Transverse colon (tissue), 4 donors: ENCODE measurements around the gene ROBO1. TPM values are rescaled to one million over a fixed set of nuclear protein-coding genes. Genes with fewer than 3 reads are reported as not detected.
"Not testable (repeated sequence)": the region's sequence is repeated elsewhere in the genome, so short reads cannot be mapped to it uniquely, and the experiment has no call there.

Experiments
- DNase-seq: peaks from one replicate; pipeline ENCODE4 v3.0.0-alpha.2; 2019
- H3K27ac ChIP-seq, 4 donors: fragments of 200-600 bp; sonication (generic); 2 replicates each; pipeline ENCODE4 v1.5.1; 2016 to 2018; ENCODE audit warnings: inconsistent platforms in 4 of 4
- H3K27me3 ChIP-seq: fragments of 200-600 bp; sonication (generic); 2 replicates; pipeline ENCODE4 v1.5.1; 2017; ENCODE audit warnings: inconsistent platforms
- H3K36me3 ChIP-seq, 4 donors: fragments of 200-600 bp; sonication (generic); 2 replicates each; pipeline ENCODE4 v1.5.1; 2017 to 2019; ENCODE audit warnings: inconsistent platforms in 4 of 4
- H3K4me1 ChIP-seq, 4 donors: fragments of 200-600 bp; sonication (generic); 2 replicates each; pipeline ENCODE4 v1.5.1; 2017 to 2020; ENCODE audit warnings: inconsistent platforms in 4 of 4
- H3K4me3 ChIP-seq, 4 donors: fragments of 200-600 bp; sonication (generic); 1 replicate in 1 of 4; 2 replicates in 3 of 4; pipeline versions ENCODE4 v1.5.1 to v1.6.1; 2017 to 2019; ENCODE audit warnings: inconsistent platforms in 4 of 4
- H3K9me3 ChIP-seq, 2 donors: fragments of 200-600 bp; sonication (generic); 2 replicates each; pipeline ENCODE4 v1.5.1; 2017 to 2019; ENCODE audit warnings: inconsistent platforms in 2 of 2
- EP300 ChIP-seq: sonication (generic); formaldehyde crosslinking; IDR thresholded peaks from one replicate; pipeline ENCODE4 v1.6.1; 2017; ENCODE audit warnings: antibody characterized with exemption, low read depth
- POLR2A ChIP-seq: fragments of 450-650 bp; IDR thresholded peaks from one replicate; pipeline ENCODE4 v1.6.1; 2016; ENCODE audit warnings: antibody characterized with exemption, mild to moderate bottlenecking, moderate library complexity
- POLR2AphosphoS5 ChIP-seq, 3 donors: sonication (generic); formaldehyde crosslinking; IDR thresholded peaks; one replicate each; pipeline ENCODE4 v1.6.1; 2016; ENCODE audit warnings: antibody characterized with exemption in 3 of 3
- WGBS, 2 donors: methylation state at CpG; one replicate each; pipeline ENCODE4 v1.1.5; 2018; ENCODE audit warnings: low coverage in 1 of 2; 5-methylcytosine and 5-hydroxymethylcytosine counted together
- in situ Hi-C, 4 donors: fragments of 200-750 bp; cut with MboI; loops; one replicate each; pipeline versions ENCODE4 v1.15.0 to v1.15.1; 2017; ENCODE audit warnings: low sequenced_read_pairs in 3 of 4, low pct_ligation_motif_present in 1 of 4, low pct_unique_long_range_greater_than_20kb in 1 of 4
- intact Hi-C: fragments of 100-400 bp; cut with DNase I; formaldehyde crosslinking; loops from one replicate; pipeline ENCODE4 v1.15.1; 2023; ENCODE audit warnings: low total_unique reads
- total RNA-seq, 4 donors: library from RNA; depleted of rRNA; stranded (reverse); fragments of >200 nt; gene quantifications; one replicate each; pipeline ENCODE4 v1.1.0, GENCODE V29; 2016
- TF ChIP-seq, protein P1 (sequence below), 5 experiments: fragments of 200-600 bp in 3 of 5; fragments of 450-650 bp in 2 of 5; sonication (generic) in 3 of 5; IDR thresholded peaks; 1 replicate in 2 of 5; 2 replicates in 3 of 5; pipeline ENCODE4 v1.5.1; 2016 to 2017; ENCODE audit warnings: antibody characterized with exemption in 5 of 5, inconsistent platforms in 3 of 5, mild to moderate bottlenecking in 2 of 5, moderate library complexity in 1 of 5

Gene ROBO1
- total RNA-seq, 4 donors from 2014 or later = 7.6 to 68.7 (median 9.1) TPM

- Histone ChIP-seq H3K9me3 (no peaks in the 10 kb centered on the region), H3K4me3 (no peak overlapping the region), H3K27ac (no peak overlapping the region), H3K36me3 (no peaks in the 10 kb centered on the region), H3K27me3 (no peaks in the 10 kb centered on the region), H3K4me1 (no peaks in the 10 kb centered on the region)
- no peak for TF ChIP-seq POLR2A
- no peak for TF ChIP-seq POLR2AphosphoS5 (IDR thresholded peaks at IDR 0.05)
- no peak for TF ChIP-seq EP300
- TF ChIP-seq, protein P1, sequence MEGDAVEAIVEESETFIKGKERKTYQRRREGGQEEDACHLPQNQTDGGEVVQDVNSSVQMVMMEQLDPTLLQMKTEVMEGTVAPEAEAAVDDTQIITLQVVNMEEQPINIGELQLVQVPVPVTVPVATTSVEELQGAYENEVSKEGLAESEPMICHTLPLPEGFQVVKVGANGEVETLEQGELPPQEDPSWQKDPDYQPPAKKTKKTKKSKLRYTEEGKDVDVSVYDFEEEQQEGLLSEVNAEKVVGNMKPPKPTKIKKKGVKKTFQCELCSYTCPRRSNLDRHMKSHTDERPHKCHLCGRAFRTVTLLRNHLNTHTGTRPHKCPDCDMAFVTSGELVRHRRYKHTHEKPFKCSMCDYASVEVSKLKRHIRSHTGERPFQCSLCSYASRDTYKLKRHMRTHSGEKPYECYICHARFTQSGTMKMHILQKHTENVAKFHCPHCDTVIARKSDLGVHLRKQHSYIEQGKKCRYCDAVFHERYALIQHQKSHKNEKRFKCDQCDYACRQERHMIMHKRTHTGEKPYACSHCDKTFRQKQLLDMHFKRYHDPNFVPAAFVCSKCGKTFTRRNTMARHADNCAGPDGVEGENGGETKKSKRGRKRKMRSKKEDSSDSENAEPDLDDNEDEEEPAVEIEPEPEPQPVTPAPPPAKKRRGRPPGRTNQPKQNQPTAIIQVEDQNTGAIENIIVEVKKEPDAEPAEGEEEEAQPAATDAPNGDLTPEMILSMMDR (IDR thresholded peaks at IDR 0.05) = no peak
- WGBS, 2 donors = 82 to 86% methylated on average over 3 of the region's 3 CpGs
- intact Hi-C loops (no loop called here), in situ Hi-C loops (no loop called here)
- no peak for DNase-seq
Observed at GRCh38 chr3:79326642-79327041, 441.2 kb downstream of the ROBO1 start.

DNA sequence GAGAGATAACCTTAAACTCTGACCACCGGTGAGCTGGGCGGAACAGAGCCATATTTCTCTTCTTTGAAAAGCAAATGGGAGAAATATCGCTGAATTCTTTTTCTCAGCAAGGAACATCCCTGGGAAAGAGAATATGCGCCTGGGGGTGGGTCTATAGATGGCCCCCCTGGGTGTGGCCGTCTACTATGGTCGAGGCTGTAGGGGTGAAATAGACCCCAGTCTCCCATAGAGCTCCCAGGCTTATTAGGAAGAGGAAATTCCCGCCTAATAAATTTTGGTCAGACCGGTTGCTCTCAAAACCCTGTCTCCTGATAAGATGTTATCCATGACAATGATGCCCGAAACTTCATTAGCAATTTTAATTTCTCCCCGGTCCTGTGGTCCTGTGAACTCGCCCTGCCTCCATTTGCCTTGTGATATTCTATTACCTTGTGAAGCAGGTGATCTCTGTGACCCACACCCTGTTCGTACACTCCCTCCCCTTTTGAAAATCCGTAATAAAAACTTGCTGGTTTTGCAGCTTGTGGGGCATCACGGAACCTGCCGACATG lies 441.9 kb downstream of the ROBO1 start:
- H3K4me3 ChIP-seq, H3K27me3 ChIP-seq, H3K27ac ChIP-seq, H3K9me3 ChIP-seq, in situ Hi-C loops, H3K36me3 ChIP-seq, intact Hi-C loops, DNase-seq, H3K4me1 ChIP-seq: not testable (repeated sequence)
- WGBS, 2 donors = 77 to 82% methylated on average over 15 of the region's 15 CpGs

DNA sequence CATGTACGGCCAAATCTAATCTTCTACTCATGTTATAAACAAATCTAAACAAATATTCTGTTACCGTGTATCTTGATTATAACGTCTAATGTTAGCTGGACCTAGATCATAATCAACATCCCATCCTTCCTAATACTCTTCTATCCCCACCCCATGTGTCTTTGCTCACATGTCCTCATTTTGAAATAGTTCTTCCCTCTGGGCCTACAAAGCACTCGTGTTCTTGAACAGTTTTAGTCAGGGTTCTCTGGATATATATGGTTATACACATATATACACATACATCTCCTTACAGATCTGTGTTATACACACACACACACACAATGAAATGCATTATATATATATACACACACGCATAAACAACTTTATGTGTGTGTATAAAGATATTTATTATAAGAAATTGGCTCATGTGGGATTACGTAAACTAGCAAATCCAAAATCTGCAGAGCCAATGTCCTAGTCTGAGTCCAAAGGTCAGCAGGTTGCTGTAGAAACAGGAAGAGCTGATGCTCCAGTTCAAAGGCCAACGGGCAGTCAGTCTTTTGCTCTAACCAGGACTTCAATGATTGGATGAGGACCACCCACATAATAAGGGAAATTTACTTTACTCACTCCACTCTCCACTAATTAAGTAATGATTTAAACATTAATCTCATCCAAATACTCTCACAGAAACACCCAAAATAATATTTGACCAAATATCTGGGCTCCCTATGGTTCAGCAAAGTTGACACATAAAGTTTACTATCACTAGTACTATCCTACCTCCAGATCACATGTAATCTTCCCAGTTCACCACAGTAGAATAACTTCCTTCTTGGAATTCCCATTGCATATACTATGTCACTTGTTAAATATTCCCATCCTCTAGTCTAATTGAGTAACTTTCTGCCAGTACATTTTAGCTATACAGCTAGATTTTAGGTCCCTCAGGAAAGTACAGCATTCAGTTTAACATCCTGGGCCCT lies 450.0 kb downstream of the ROBO1 start:
- Histone ChIP-seq H3K27me3 (no peaks in the 10 kb centered on the region), H3K27ac (no peak overlapping the region), H3K36me3 (no peaks in the 10 kb centered on the region), H3K9me3 (no peaks in the 10 kb centered on the region), H3K4me3 (no peak overlapping the region), H3K4me1 (no peaks in the 10 kb centered on the region)
- in situ Hi-C loops = no loop called here
- 67 to 73% methylated on average over 7 of the region's 7 CpGs for WGBS, 2 donors
- intact Hi-C loops = no loop called here
- TF ChIP-seq EP300 = no peak
- no peak for TF ChIP-seq POLR2AphosphoS5 (IDR thresholded peaks at IDR 0.05)
- TF ChIP-seq, protein P1 (IDR thresholded peaks at IDR 0.05) = no peak
- TF ChIP-seq POLR2A = no peak
- no peak for DNase-seq

- Histone ChIP-seq H3K27ac (no peak overlapping the region), H3K9me3 (no peaks in the 10 kb centered on the region), H3K4me1 (no peaks in the 10 kb centered on the region), H3K36me3 (no peaks in the 10 kb centered on the region), H3K27me3 (no peaks in the 10 kb centered on the region), H3K4me3 (no peak overlapping the region)
- no peak for TF ChIP-seq EP300
- TF ChIP-seq POLR2A = no peak
- TF ChIP-seq, protein P1 (IDR thresholded peaks at IDR 0.05) = no peak
- no peak for TF ChIP-seq POLR2AphosphoS5 (IDR thresholded peaks at IDR 0.05)
- in situ Hi-C loops = no loop called here
- intact Hi-C loops = no loop called here
- DNase-seq = no peak
- WGBS, 2 donors = 68 to 82% methylated on average over 2 of the region's 2 CpGs
Observed at GRCh38 chr3:79314962-79315361, 452.8 kb downstream of the ROBO1 start.
